Epithelial cell of esophagus (primary cell): ENCODE results near the gene AKAP6.

ENCODE experiments used
- DNase-seq: peaks from one replicate; pipeline ENCODE4 v3.0.0; 2010; ENCODE audit warnings: low read depth
- H3K4me3 ChIP-seq: 2 replicates; pipeline ENCODE4 v1.5.1; 2011; ENCODE audit warnings: mild to moderate bottlenecking, low read length, control low read depth
- CTCF ChIP-seq: IDR thresholded peaks from 2 replicates; pipeline ENCODE4 v1.5.1; 2011; ENCODE audit warnings: low read depth, mild to moderate bottlenecking, low read length, control low read depth, inconsistent platforms; ENCODE audit not compliant: insufficient read depth; ENCODE audit errors: missing control alignments

AKAP6 gene

GRCh38 chr14:32826404-32827082 lies 497.4 kb downstream of the AKAP6 start:
- DNase-seq: no peak
- no peak overlapping the region for H3K4me3 ChIP-seq
- TF ChIP-seq CTCF: no peak

GRCh38 chr14:32827514-32827913 lies 498.4 kb downstream of the AKAP6 start:
- no peak for TF ChIP-seq CTCF
- DNase-seq: no peak
- H3K4me3 ChIP-seq: no peak overlapping the region

- TF ChIP-seq CTCF: no peak
- DNase-seq: no peak
- no peak overlapping the region for H3K4me3 ChIP-seq
Observed at GRCh38 chr14:32835924-32836323, 506.8 kb downstream of the AKAP6 start.

- no peak for DNase-seq
- no peak for TF ChIP-seq CTCF
- no peak overlapping the region for H3K4me3 ChIP-seq
Observed at GRCh38 chr14:32841698-32842097, 512.6 kb downstream of the AKAP6 start.

GRCh38 chr14:32846821-32847365 lies 517.8 kb downstream of the AKAP6 start:
- DNase-seq: no peak
- no peak for TF ChIP-seq CTCF
- H3K4me3 ChIP-seq: no peak overlapping the region

- no peak overlapping the region for H3K4me3 ChIP-seq
- no peak for TF ChIP-seq CTCF
- DNase-seq: no peak
Observed at GRCh38 chr14:32847867-32848266, 518.8 kb downstream of the AKAP6 start.
